Mesendoderm (in vitro differentiated cells): ENCODE data around the gene ARRB1.

Experiments used
- DNase-seq: peaks from one replicate; pipeline ENCODE4 v3.0.0; 2013
- H2AK5ac ChIP-seq: 2 replicates; pipeline ENCODE4 v1.6.1; 2013; ENCODE audit warnings: low read length, inconsistent platforms
- H2BK120ac ChIP-seq: 2 replicates; pipeline ENCODE4 v1.6.1; 2013; ENCODE audit warnings: low read depth, mild to moderate bottlenecking, low read length, moderate library complexity, mixed read lengths
- H2BK15ac ChIP-seq: replicated peaks from 2 replicates; pipeline ENCODE4 v1.6.1; 2013; ENCODE audit warnings: low read depth, mild to moderate bottlenecking, moderate library complexity
- H2BK5ac ChIP-seq: 2 replicates; pipeline ENCODE4 v1.6.1; 2013; ENCODE audit warnings: low read length, inconsistent platforms
- H3K18ac ChIP-seq: 2 replicates; pipeline ENCODE4 v1.6.1; 2013; ENCODE audit warnings: mild to moderate bottlenecking, low read length, mixed read lengths
- H3K23ac ChIP-seq: one replicate; pipeline ENCODE4 v1.6.1; 2013; ENCODE audit warnings: low read length
- H3K27ac ChIP-seq: 2 replicates; pipeline ENCODE4 v1.5.1; 2013; ENCODE audit warnings: low read depth, mild to moderate bottlenecking, inconsistent platforms, low read length, moderate library complexity
- H3K27me3 ChIP-seq: 2 replicates; pipeline ENCODE4 v1.6.1; 2013; ENCODE audit warnings: low read length, control low read depth, mild to moderate bottlenecking, inconsistent platforms; ENCODE audit not compliant: insufficient read depth, poor library complexity
- H3K36me3 ChIP-seq: 2 replicates; pipeline ENCODE4 v1.6.1; 2013; ENCODE audit warnings: low read length, inconsistent platforms; ENCODE audit not compliant: control insufficient read depth, insufficient read depth
- H3K4ac ChIP-seq: one replicate; pipeline ENCODE4 v1.6.1; 2013; ENCODE audit warnings: low read depth, mild to moderate bottlenecking, low read length, moderate library complexity
- H3K4me1 ChIP-seq: 2 replicates; pipeline ENCODE4 v1.6.1; 2013; ENCODE audit warnings: low read depth, low read length, inconsistent platforms; ENCODE audit not compliant: control insufficient read depth
- H3K4me2 ChIP-seq: 2 replicates; pipeline ENCODE4 v1.6.1; 2013; ENCODE audit warnings: low read length
- H3K4me3 ChIP-seq: 2 replicates; pipeline ENCODE4 v1.5.1; 2013; ENCODE audit warnings: mild to moderate bottlenecking, low read length
- H3K56ac ChIP-seq: one replicate; pipeline ENCODE4 v1.6.1; 2013; ENCODE audit warnings: low read length
- H3K79me1 ChIP-seq: 2 replicates; pipeline ENCODE4 v1.6.1; 2013; ENCODE audit warnings: low read length, inconsistent platforms
- H3K79me2 ChIP-seq: 2 replicates; pipeline ENCODE4 v1.6.1; 2013; ENCODE audit warnings: mild to moderate bottlenecking, low read length; ENCODE audit not compliant: control insufficient read depth, insufficient read depth
- H3K9ac ChIP-seq: 2 replicates; pipeline ENCODE4 v1.6.1; 2013; ENCODE audit warnings: low read length, inconsistent platforms
- H4K5ac ChIP-seq: one replicate; pipeline ENCODE4 v1.6.1; 2013; ENCODE audit warnings: low read length
- H4K8ac ChIP-seq: one replicate; pipeline ENCODE4 v1.6.1; 2013; ENCODE audit warnings: low read depth, mild to moderate bottlenecking, control low read depth, low read length, moderate library complexity
- WGBS: extraction: QIAGEN DNeasy Blood & Tissue Kit; methylation state at CpG from one replicate; pipeline ENCODE4 v1.1.7; 2013; ENCODE audit warnings: low lambda C conversion rate, missing lambda C conversion rate; ENCODE audit not compliant: insufficient coverage; ENCODE audit errors: extremely low coverage; 5-methylcytosine and 5-hydroxymethylcytosine counted together

The ARRB1 gene

GRCh38 chr11:75245356-75246005, 106.0 kb downstream of the ARRB1 start:
- no CpG with 5 or more reads among the region's 5 CpGs for WGBS
- Histone ChIP-seq H3K36me3 (no peaks in the 10 kb centered on the region), H3K79me2 (no peaks in the 10 kb centered on the region), H3K4me2 (no peak overlapping the region), H3K79me1 (no peaks in the 10 kb centered on the region), H3K4ac (no peak overlapping the region), H3K9ac (no peak overlapping the region), H3K27me3 (peaks cover 19% of the 10 kb centered on the region), H4K5ac (no peak overlapping the region), H2BK120ac (no peak overlapping the region), H3K27ac (no peak overlapping the region), H2BK5ac (no peak overlapping the region), H3K56ac (no peak overlapping the region), H2AK5ac (no peak overlapping the region), H3K4me3 (no peak overlapping the region), H4K8ac (no peak overlapping the region), H2BK15ac (no peak overlapping the region), H3K18ac (no peak overlapping the region), H3K23ac (no peak overlapping the region), H3K4me1 (no peaks in the 10 kb centered on the region)
- peak; percentile 83 for DNase-seq

DNA sequence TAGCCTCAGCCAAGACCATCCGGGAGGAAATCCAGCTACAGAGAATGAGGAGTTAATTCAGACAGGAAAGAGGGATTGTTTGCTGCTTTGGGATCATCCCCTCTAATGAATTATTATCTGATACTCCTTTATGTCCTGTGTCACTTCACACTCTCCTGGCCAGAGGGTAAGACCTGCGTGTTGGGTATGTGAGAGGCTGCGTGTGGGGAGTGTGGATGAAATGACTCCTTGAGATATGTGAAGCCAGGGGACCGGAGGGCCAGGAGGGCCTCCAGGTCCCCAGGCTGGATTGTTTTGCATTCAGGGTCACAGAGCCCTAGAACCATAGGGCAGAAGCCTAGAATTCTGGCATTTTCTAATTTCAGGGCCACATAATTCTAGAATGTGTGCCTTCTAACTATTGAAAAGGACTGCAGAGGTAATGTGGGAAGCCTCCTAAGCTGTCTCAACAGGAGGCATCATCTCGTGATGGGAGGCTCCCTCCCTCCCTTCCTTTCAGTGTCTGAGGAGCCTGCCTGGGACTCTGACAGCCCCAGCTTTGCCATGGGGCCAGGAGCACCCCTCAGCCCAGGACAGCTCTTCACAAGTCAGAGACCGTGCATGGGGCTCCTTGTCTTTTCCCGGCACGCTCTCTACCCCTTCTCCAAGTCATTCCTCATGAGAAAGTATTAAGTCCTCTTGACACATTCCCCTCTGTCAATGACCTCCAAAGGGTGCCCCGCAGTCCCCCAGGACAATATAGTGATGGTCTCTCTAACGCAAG, 107.2 kb downstream of the ARRB1 start:
- Histone ChIP-seq H2BK5ac (no peak overlapping the region), H3K4me3 (no peak overlapping the region), H3K56ac (no peak overlapping the region), H2BK120ac (no peak overlapping the region), H3K27ac (no peak overlapping the region), H3K18ac (no peak overlapping the region), H3K4me1 (no peaks in the 10 kb centered on the region), H2BK15ac (no peak overlapping the region), H3K23ac (no peak overlapping the region), H3K4ac (no peak overlapping the region), H3K79me2 (no peaks in the 10 kb centered on the region), H3K79me1 (no peaks in the 10 kb centered on the region), H3K27me3 (peaks cover 25% of the 10 kb centered on the region), H4K5ac (no peak overlapping the region), H3K36me3 (no peaks in the 10 kb centered on the region), H3K9ac (no peak overlapping the region), H3K4me2 (no peak overlapping the region), H2AK5ac (no peak overlapping the region), H4K8ac (no peak overlapping the region)
- DNase-seq: no peak
- no CpG with 5 or more reads among the region's 10 CpGs for WGBS

DNA sequence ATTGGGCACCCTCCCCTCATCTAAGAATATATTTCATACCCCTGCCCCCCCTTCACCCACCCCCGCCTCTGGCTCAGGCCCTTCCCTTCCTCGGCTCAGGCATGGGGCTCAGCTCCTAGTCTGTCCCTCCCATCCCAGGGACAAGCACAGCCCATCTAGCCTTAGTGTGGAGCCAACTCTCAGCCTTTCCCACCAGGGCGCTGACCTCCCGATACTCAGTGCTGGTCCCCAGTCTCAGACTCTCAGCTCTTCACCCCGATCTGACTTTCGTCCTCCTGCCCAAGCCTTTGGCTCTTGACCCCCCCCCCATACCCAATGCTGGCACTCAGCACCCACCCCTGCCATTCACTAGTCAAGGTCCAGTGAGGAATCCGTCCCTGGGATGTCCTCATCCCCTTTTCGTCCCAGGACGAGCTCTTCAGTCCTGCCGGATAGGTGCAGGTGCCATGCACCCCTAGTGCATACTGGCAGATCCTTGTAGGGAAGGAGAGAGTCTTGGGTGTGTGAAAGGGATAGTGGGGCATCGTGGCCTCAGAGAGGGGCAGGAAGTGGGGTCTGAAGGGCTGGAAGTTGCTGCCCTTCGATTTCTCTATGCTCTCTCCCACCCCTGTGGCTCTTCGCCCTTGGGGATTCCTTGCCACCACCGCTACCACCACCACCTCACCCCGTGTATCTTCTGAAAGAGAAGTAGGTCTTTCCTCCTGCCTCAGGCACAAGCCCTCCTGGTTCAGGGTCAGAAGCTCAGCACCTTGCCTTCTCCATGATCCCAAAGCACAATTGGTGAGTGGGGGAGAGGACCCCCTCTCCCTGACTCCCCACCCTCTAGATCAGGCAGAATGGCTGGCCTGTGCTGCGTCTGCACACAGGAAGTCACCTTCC, 108.5 kb downstream of the ARRB1 start:
- no peak overlapping the region for H3K56ac ChIP-seq
- no peak overlapping the region for H2AK5ac ChIP-seq
- H2BK5ac ChIP-seq: no peak overlapping the region
- no peak overlapping the region for H4K8ac ChIP-seq
- no peak overlapping the region for H3K4me3 ChIP-seq
- H3K27ac ChIP-seq: no peak overlapping the region
- no peak overlapping the region for H3K4ac ChIP-seq
- no peak overlapping the region for H3K18ac ChIP-seq
- no peaks in the 10 kb centered on the region for H3K4me1 ChIP-seq
- H3K79me1 ChIP-seq: no peaks in the 10 kb centered on the region
- no peaks in the 10 kb centered on the region for H3K79me2 ChIP-seq
- H3K9ac ChIP-seq: no peak overlapping the region
- no peak overlapping the region for H2BK120ac ChIP-seq
- no peaks in the 10 kb centered on the region for H3K36me3 ChIP-seq
- no peak overlapping the region for H4K5ac ChIP-seq
- peaks cover 25% of the 10 kb centered on the region for H3K27me3 ChIP-seq
- no CpG with 5 or more reads among the region's 16 CpGs for WGBS
- H3K4me2 ChIP-seq: no peak overlapping the region
- no peak for DNase-seq
- no peak overlapping the region for H2BK15ac ChIP-seq
- no peak overlapping the region for H3K23ac ChIP-seq

DNA sequence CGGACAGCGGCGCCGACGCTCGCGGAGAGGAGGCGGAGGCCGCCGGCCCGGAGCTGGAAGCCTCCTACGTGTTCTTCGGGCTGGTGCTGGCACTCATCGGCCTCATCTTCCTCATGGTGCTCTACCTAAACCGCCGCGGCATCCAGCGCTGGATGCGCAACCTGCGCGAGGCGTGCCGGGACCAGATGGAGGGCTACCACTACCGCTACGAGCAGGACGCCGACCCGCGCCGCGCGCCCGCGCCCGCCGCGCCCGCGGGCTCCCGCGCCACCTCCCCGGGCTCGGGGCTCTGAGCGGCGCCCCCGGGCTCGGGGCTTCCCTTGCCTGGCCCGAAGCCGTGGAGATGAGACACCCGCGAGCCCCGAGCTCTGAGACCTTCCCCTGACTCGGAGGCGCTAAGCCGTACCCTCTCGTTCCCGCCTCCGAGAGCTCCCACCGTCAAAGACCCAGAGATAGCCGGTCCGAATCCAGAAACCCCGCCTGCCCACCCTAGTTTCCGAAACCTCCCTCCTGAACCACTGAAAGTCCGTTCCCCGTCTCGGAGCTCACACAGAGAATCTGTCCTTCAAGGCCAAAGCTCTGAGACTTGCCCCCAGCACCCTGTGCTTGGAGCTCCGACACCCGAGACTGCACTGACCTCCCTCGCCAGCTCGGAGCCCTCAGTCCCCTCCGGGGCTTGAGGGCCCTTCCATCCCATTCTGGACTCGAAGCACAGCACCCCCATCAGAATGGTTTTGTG, 109.4 kb downstream of the ARRB1 start:
- no peak overlapping the region for H4K5ac ChIP-seq
- WGBS: no CpG with 5 or more reads among the region's 72 CpGs
- H3K4me1 ChIP-seq: no peaks in the 10 kb centered on the region
- H3K18ac ChIP-seq: no peak overlapping the region
- no peak overlapping the region for H2BK120ac ChIP-seq
- no peak overlapping the region for H3K4me3 ChIP-seq
- H4K8ac ChIP-seq: no peak overlapping the region
- no peak overlapping the region for H3K4ac ChIP-seq
- no peak overlapping the region for H2BK15ac ChIP-seq
- H3K36me3 ChIP-seq: no peaks in the 10 kb centered on the region
- no peak overlapping the region for H3K27ac ChIP-seq
- H3K9ac ChIP-seq: peak overlapping the region; percentile 42
- H2AK5ac ChIP-seq: no peak overlapping the region
- H3K27me3 ChIP-seq: peaks cover 25% of the 10 kb centered on the region
- no peaks in the 10 kb centered on the region for H3K79me1 ChIP-seq
- peak overlapping the region; percentile 74 for H3K56ac ChIP-seq
- no peak overlapping the region for H3K23ac ChIP-seq
- H2BK5ac ChIP-seq: no peak overlapping the region
- DNase-seq: no peak
- H3K4me2 ChIP-seq: peak overlapping the region; percentile 84
- H3K79me2 ChIP-seq: no peaks in the 10 kb centered on the region

DNA sequence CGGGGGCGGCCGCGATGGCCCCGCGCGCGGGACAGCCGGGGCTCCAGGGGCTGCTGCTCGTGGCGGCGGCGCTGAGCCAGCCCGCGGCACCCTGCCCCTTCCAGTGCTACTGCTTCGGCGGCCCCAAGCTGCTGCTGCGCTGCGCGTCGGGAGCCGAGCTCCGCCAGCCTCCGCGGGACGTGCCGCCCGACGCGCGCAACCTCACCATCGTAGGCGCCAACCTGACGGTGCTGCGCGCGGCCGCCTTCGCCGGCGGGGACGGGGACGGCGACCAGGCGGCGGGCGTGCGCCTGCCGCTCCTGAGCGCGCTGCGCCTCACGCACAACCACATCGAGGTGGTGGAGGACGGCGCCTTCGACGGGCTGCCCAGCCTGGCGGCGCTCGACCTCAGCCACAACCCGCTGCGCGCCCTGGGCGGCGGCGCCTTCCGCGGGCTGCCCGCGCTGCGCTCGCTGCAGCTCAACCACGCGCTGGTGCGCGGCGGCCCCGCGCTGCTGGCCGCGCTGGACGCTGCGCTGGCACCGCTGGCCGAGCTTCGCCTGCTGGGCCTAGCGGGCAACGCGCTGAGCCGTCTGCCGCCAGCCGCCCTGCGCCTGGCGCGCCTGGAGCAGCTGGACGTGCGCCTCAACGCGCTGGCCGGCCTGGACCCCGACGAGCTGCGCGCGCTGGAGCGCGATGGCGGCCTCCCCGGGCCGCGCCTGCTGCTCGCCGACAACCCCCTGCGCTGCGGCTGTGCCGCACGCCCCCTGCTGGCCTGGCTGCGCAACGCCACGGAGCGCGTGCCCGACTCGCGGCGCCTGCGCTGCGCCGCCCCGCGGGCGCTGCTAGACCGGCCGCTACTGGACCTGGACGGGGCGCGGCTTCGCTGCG, 110.2 kb downstream of the ARRB1 start:
- Histone ChIP-seq H3K79me2 (no peaks in the 10 kb centered on the region), H4K8ac (no peak overlapping the region), H3K23ac (no peak overlapping the region), H3K27ac (no peak overlapping the region), H3K4ac (no peak overlapping the region), H4K5ac (no peak overlapping the region), H3K4me3 (peak overlapping the region; percentile 48), H3K18ac (no peak overlapping the region), H3K4me2 (peak overlapping the region; percentile 93), H2BK5ac (no peak overlapping the region), H3K79me1 (no peaks in the 10 kb centered on the region), H3K9ac (peak overlapping the region; percentile 74), H3K27me3 (peaks cover 25% of the 10 kb centered on the region), H3K56ac (peak overlapping the region; percentile 91), H3K4me1 (no peaks in the 10 kb centered on the region), H2BK120ac (no peak overlapping the region), H2AK5ac (no peak overlapping the region), H3K36me3 (no peaks in the 10 kb centered on the region), H2BK15ac (no peak overlapping the region)
- DNase-seq: peak; percentile 90
- WGBS: no CpG with 5 or more reads among the region's 140 CpGs
